ENCODE measurements around the gene TNKS1BP1.
A peak's percentile ranks its signal among the peaks of the same experiment; 100 is the strongest.

DNA sequence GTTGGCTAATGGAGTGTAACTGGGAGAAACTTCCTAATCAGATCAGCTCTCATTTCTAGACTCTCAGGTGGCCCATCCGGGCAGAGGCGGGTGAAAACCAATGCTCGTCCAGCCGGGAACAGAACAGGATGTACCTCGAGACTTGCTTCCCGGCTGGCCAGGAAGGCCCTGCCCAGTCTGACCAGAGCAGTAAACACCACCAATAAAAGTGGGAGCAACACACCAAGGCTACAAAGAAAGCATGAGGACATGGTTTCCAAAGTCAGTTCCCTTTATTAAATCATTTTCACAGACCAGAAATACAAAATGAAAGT, 940 bp upstream of the TNKS1BP1 start:
- TF ChIP-seq POLR2AphosphoS5 (IDR thresholded peaks at IDR 0.05): peak; percentile 74 to 86
- peak; percentile 84 for TF ChIP-seq EP300 (IDR thresholded peaks at IDR 0.05)
